Measurements from ENCODE around the gene CSH1.

DNA sequence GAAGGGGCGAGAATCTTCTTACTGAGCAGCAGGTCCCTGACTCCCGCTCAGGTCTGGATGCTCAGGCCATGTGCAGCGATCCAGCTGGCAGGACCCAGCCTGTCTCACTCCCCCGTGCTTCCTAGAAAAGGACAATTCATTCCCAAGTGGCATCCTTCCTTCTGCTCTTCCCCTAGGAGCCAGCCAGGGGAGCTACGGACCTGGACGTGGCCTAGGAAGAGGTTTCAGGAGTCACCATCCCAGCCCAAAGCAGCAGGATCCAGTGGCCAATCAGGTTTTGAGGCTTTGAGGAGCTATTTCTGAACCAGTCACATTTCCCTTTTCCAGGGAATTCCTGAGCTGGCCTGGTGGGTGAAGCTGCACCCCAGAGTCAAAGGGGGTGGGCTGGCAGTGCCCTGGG, 43.5 kb upstream of the CSH1 start:
- TF ChIP-seq, protein P1, sequence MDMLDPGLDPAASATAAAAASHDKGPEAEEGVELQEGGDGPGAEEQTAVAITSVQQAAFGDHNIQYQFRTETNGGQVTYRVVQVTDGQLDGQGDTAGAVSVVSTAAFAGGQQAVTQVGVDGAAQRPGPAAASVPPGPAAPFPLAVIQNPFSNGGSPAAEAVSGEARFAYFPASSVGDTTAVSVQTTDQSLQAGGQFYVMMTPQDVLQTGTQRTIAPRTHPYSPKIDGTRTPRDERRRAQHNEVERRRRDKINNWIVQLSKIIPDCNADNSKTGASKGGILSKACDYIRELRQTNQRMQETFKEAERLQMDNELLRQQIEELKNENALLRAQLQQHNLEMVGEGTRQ (IDR thresholded peaks at IDR 0.05; ENCODE audit: borderline replicate concordance, low read depth, low read length), result no peak
- TF ChIP-seq EZH2phosphoT487 (IDR thresholded peaks at IDR 0.05; ENCODE audit: borderline replicate concordance, low read depth) (no peak), SIN3A (IDR thresholded peaks at IDR 0.05; ENCODE audit: borderline replicate concordance, low read depth, low read length) (no peak)
- TF ChIP-seq, protein P2, sequence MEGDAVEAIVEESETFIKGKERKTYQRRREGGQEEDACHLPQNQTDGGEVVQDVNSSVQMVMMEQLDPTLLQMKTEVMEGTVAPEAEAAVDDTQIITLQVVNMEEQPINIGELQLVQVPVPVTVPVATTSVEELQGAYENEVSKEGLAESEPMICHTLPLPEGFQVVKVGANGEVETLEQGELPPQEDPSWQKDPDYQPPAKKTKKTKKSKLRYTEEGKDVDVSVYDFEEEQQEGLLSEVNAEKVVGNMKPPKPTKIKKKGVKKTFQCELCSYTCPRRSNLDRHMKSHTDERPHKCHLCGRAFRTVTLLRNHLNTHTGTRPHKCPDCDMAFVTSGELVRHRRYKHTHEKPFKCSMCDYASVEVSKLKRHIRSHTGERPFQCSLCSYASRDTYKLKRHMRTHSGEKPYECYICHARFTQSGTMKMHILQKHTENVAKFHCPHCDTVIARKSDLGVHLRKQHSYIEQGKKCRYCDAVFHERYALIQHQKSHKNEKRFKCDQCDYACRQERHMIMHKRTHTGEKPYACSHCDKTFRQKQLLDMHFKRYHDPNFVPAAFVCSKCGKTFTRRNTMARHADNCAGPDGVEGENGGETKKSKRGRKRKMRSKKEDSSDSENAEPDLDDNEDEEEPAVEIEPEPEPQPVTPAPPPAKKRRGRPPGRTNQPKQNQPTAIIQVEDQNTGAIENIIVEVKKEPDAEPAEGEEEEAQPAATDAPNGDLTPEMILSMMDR (IDR thresholded peaks at IDR 0.05), result no peak
